ENCODE results near the gene EPM2AIP1. TPM values are rescaled to one million over a fixed set of nuclear protein-coding genes. Genes with fewer than 3 reads are reported as not detected.

The EPM2AIP1 gene
- total RNA-seq, 1 donor from 2014 or later: 14.3 TPM

DNA sequence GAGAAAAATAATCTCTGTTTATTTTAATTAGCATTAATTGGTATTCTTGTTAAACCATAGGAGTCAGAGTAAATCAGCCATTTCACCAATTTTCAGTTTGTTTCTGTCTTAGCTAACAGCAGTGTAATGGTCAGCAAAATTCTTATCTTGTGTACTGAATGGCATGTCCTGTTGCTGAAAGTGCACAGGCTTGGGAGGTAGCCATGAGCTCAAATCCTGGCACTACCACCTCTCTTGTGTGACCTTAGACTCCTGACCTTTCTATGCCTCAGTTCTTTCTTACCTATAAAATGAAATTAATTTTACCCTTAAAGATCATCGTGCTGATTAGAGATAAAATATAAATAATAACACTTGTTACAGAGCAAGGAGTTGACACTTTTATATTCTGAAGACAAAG lies 36.2 kb upstream of the EPM2AIP1 start:
- H3K4me1 Mint-ChIP-seq (ENCODE audit: low read depth): peaks cover 19% of the 10 kb centered on the region
- H3K36me3 Mint-ChIP-seq (ENCODE audit: low read depth): peaks cover 32% of the 10 kb centered on the region
- no peak overlapping the region for H3K4me3 Mint-ChIP-seq (ENCODE audit: unreplicated experiment)
- no peaks in the 10 kb centered on the region for H3K27me3 Mint-ChIP-seq (ENCODE audit: low read depth)
- TF ChIP-seq, protein P1, sequence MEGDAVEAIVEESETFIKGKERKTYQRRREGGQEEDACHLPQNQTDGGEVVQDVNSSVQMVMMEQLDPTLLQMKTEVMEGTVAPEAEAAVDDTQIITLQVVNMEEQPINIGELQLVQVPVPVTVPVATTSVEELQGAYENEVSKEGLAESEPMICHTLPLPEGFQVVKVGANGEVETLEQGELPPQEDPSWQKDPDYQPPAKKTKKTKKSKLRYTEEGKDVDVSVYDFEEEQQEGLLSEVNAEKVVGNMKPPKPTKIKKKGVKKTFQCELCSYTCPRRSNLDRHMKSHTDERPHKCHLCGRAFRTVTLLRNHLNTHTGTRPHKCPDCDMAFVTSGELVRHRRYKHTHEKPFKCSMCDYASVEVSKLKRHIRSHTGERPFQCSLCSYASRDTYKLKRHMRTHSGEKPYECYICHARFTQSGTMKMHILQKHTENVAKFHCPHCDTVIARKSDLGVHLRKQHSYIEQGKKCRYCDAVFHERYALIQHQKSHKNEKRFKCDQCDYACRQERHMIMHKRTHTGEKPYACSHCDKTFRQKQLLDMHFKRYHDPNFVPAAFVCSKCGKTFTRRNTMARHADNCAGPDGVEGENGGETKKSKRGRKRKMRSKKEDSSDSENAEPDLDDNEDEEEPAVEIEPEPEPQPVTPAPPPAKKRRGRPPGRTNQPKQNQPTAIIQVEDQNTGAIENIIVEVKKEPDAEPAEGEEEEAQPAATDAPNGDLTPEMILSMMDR (IDR thresholded peaks at IDR 0.05): no peak
- peaks cover 11% of the 10 kb centered on the region for H3K9me3 Mint-ChIP-seq (ENCODE audit: low read depth)
- no peak overlapping the region for H3K27ac Mint-ChIP-seq (ENCODE audit: unreplicated experiment)
- no peak for DNase-seq (ENCODE audit: low spot score)

DNA sequence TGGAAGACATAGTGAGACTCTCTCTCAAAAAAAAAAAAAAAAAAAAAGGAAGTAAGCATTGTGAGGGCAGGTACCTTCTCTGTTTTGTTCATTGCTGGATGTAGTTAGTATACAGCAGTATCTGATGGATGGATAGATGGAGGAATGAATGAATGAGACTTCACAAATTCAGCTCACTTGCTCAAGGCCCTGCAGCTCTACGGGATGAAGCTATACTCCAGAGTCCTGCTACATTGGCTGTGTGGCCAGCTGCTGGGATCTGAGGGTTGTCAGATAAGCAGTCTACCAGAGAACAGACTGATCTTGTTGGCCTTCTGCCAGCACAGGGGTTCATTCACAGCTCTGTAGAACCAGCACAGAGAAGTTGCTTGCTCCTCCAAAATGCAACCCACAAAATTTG lies 35.4 kb upstream of the EPM2AIP1 start:
- H3K27me3 Mint-ChIP-seq (ENCODE audit: low read depth): no peaks in the 10 kb centered on the region
- no peak for DNase-seq (ENCODE audit: low spot score)
- peaks cover 30% of the 10 kb centered on the region for H3K36me3 Mint-ChIP-seq (ENCODE audit: low read depth)
- H3K27ac Mint-ChIP-seq (ENCODE audit: unreplicated experiment): no peak overlapping the region
- peaks cover 19% of the 10 kb centered on the region for H3K4me1 Mint-ChIP-seq (ENCODE audit: low read depth)
- H3K9me3 Mint-ChIP-seq (ENCODE audit: low read depth): peaks cover 8% of the 10 kb centered on the region
- no peak overlapping the region for H3K4me3 Mint-ChIP-seq (ENCODE audit: unreplicated experiment)
- TF ChIP-seq, protein P1 (IDR thresholded peaks at IDR 0.05): no peak

DNA sequence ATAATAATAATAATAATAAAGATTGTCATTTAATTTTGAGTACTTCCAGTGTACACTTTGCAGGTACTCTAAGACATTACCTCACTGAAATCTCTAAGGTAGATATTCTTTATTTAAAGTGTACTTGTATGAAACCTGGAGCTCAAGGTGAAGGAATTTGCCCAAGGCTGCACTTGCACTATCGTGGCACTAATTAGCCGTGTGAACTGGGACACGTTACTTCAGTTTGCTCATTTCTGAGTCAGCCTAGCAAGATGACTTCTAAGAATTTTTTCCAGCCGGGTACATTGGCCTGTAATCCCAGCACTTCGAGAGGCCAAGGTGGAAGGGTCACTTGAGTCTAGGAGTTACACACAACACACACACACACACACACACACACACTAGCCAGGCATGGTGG lies 33.9 kb upstream of the EPM2AIP1 start:
- Mint-ChIP-seq H3K27me3 (ENCODE audit: low read depth) (no peaks in the 10 kb centered on the region), H3K4me1 (ENCODE audit: low read depth) (peaks cover 19% of the 10 kb centered on the region), H3K27ac (ENCODE audit: unreplicated experiment) (no peak overlapping the region), H3K36me3 (ENCODE audit: low read depth) (peaks cover 38% of the 10 kb centered on the region), H3K4me3 (ENCODE audit: unreplicated experiment) (no peak overlapping the region), H3K9me3 (ENCODE audit: low read depth) (peaks cover 8% of the 10 kb centered on the region)
- TF ChIP-seq, protein P1 (IDR thresholded peaks at IDR 0.05): no peak
- no peak for DNase-seq (ENCODE audit: low spot score)

DNA sequence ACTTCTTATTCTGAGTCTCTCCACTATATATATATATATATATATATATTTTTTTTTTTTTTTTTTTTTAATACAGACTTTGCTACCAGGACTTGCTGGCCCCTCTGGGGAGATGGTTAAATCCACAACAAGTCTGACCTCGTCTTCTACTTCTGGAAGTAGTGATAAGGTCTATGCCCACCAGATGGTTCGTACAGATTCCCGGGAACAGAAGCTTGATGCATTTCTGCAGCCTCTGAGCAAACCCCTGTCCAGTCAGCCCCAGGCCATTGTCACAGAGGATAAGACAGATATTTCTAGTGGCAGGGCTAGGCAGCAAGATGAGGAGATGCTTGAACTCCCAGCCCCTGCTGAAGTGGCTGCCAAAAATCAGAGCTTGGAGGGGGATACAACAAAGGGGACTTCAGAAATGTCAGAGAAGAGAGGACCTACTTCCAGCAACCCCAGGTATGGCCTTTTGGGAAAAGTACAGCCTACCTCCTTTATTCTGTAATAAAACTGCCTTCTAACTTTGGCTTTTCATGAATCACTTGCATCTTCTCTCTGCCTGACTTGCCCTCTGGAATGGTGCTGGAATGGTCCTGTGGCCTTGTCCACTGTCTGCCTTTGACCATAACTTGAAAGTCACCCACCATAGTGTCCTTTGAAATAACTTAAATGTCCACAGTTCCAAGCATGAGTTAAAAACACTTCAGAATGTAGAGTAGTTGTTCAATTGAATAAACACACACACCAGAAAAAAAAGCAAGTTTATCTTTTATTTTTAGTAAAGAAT lies 32.8 kb upstream of the EPM2AIP1 start:
- no peak overlapping the region for H3K27ac Mint-ChIP-seq (ENCODE audit: unreplicated experiment)
- no peak overlapping the region for H3K4me3 Mint-ChIP-seq (ENCODE audit: unreplicated experiment)
- no peak for DNase-seq (ENCODE audit: low spot score)
- peaks cover 8% of the 10 kb centered on the region for H3K9me3 Mint-ChIP-seq (ENCODE audit: low read depth)
- TF ChIP-seq, protein P1 (IDR thresholded peaks at IDR 0.05): no peak
- peaks cover 11% of the 10 kb centered on the region for H3K4me1 Mint-ChIP-seq (ENCODE audit: low read depth)
- H3K36me3 Mint-ChIP-seq (ENCODE audit: low read depth): peaks cover 44% of the 10 kb centered on the region
- H3K27me3 Mint-ChIP-seq (ENCODE audit: low read depth): no peaks in the 10 kb centered on the region

DNA sequence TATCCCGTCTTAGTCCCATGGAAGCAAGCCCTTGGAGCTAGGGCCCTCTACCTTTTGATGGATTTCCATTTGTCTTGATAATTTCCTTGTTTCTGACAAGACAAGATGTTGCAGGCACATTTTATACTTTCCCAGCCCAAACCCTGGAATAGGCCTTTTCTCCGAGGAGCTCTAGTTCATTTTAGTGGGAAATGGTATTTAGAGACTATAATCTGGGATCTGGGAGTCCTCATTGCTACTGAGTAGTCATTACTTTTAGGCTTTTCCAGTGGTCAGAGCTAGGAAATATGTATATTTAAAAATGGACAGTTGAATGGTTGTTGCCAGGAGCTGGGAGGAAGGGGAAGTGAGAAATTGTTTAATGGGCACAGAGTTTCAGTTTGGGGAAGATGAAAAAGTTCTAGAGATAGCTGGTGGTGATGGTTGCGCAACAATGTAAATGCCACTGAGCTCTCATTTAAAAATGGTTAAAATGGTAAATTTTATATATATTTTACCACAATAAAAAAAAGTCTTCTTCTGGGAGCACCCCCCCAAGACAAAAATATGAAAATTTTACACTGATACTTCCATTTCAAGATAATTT lies 32.0 kb upstream of the EPM2AIP1 start:
- TF ChIP-seq, protein P1 (IDR thresholded peaks at IDR 0.05): no peak
- no peak for DNase-seq (ENCODE audit: low spot score)
- H3K27me3 Mint-ChIP-seq (ENCODE audit: low read depth): no peaks in the 10 kb centered on the region
- H3K27ac Mint-ChIP-seq (ENCODE audit: unreplicated experiment): no peak overlapping the region
- H3K9me3 Mint-ChIP-seq (ENCODE audit: low read depth): peaks cover 8% of the 10 kb centered on the region
- H3K4me3 Mint-ChIP-seq (ENCODE audit: unreplicated experiment): no peak overlapping the region
- peaks cover 5% of the 10 kb centered on the region for H3K4me1 Mint-ChIP-seq (ENCODE audit: low read depth)
- peaks cover 52% of the 10 kb centered on the region for H3K36me3 Mint-ChIP-seq (ENCODE audit: low read depth)
